ENCODE measurements around the gene CNGA3.
A peak's percentile ranks its signal among the peaks of the same experiment; 100 is the strongest.
"Not testable (repeated sequence)": the region's sequence is repeated elsewhere in the genome, so short reads cannot be mapped to it uniquely, and the experiment has no call there.

The CNGA3 gene

GRCh38 chr2:98405301-98405700 lies 59.0 kb downstream of the CNGA3 start:
- DNase-seq, result no peak

GRCh38 chr2:98408155-98408554 lies 61.9 kb downstream of the CNGA3 start:
- DNase-seq, result no peak

- DNase-seq, result peak; percentile 72
These were observed 66.6 kb downstream of the CNGA3 start for GRCh38 chr2:98412751-98413458.

- not testable (repeated sequence) for DNase-seq
These were observed 68.0 kb downstream of the CNGA3 start for GRCh38 chr2:98414246-98414645.

- not testable (repeated sequence) for DNase-seq
These were observed 69.5 kb downstream of the CNGA3 start for GRCh38 chr2:98415719-98416248.

GRCh38 chr2:98416383-98417159 lies 70.3 kb downstream of the CNGA3 start:
- no peak for DNase-seq

GRCh38 chr2:98419544-98419943 lies 73.3 kb downstream of the CNGA3 start:
- DNase-seq, result no peak

GRCh38 chr2:98419977-98420725 lies 73.9 kb downstream of the CNGA3 start:
- no peak for DNase-seq

- no peak for DNase-seq
These were observed 76.2 kb downstream of the CNGA3 start for GRCh38 chr2:98422449-98422848.

- DNase-seq, result no peak
These were observed 80.5 kb downstream of the CNGA3 start for GRCh38 chr2:98426771-98427170.

GRCh38 chr2:98432145-98432544 lies 85.9 kb downstream of the CNGA3 start:
- no peak for DNase-seq

- DNase-seq, result no peak
These were observed 87.2 kb downstream of the CNGA3 start for GRCh38 chr2:98433363-98433964.

GRCh38 chr2:98434492-98434891 lies 88.2 kb downstream of the CNGA3 start:
- DNase-seq, result no peak

GRCh38 chr2:98435670-98436069 lies 89.4 kb downstream of the CNGA3 start:
- not testable (repeated sequence) for DNase-seq

GRCh38 chr2:98436734-98437133 lies 90.5 kb downstream of the CNGA3 start:
- no peak for DNase-seq

GRCh38 chr2:98438190-98439133 lies 92.2 kb downstream of the CNGA3 start:
- peak; percentile 72 for DNase-seq

- peak; percentile 11 for DNase-seq
These were observed 95.6 kb downstream of the CNGA3 start for GRCh38 chr2:98441706-98442450.

GRCh38 chr2:98442488-98442887 lies 96.2 kb downstream of the CNGA3 start:
- DNase-seq, result no peak

- peak; percentile 36 for DNase-seq
These were observed 98.3 kb downstream of the CNGA3 start, which contains the start of gene INPP4A for GRCh38 chr2:98444436-98445176. TSS of gene INPP4A (plus strand) at chr2:98444858. CDS start at chr2:98520049, 75,191 bp downstream.

GRCh38 chr2:98445177-98445682 lies 99.0 kb downstream of the CNGA3 start:
- DNase-seq, result no peak
